Measurements from ENCODE around the gene PTOV1. TPM values are rescaled to one million over a fixed set of nuclear protein-coding genes. Genes with fewer than 3 reads are reported as not detected.

Gene PTOV1
- total RNA-seq, 1 donor from 2014 or later = 20.5 TPM

GRCh38 chr19:49853852-49854377 lies 3.0 kb downstream of the PTOV1 start:
- Histone ChIP-seq H3K36me3 (ENCODE audit: control insufficient read depth, insufficient read depth, low read length) (peaks cover 16% of the 10 kb centered on the region), H3K4me3 (ENCODE audit: low read depth, low read length) (no peak overlapping the region), H3K27me3 (ENCODE audit: control insufficient read depth, insufficient read depth, low read length) (no peaks in the 10 kb centered on the region)
- FAIRE-seq (no peak), DNase-seq (ENCODE audit: low read depth) (no peak)
- no peak for TF ChIP-seq CTCF (IDR thresholded peaks at IDR 0.05; ENCODE audit: insufficient read depth, low read length, severe bottlenecking)

- no peak overlapping the region for H3K4me3 ChIP-seq (ENCODE audit: low read depth, low read length)
- peaks cover 17% of the 10 kb centered on the region for H3K36me3 ChIP-seq (ENCODE audit: control insufficient read depth, insufficient read depth, low read length)
- DNase-seq (ENCODE audit: low read depth) (no peak), FAIRE-seq (no peak)
- TF ChIP-seq CTCF (IDR thresholded peaks at IDR 0.05; ENCODE audit: insufficient read depth, low read length, severe bottlenecking) = no peak
- no peaks in the 10 kb centered on the region for H3K27me3 ChIP-seq (ENCODE audit: control insufficient read depth, insufficient read depth, low read length)
Observed at GRCh38 chr19:49854378-49855263, 3.7 kb downstream of the PTOV1 start.

GRCh38 chr19:49855277-49855675 lies 4.3 kb downstream of the PTOV1 start:
- no peaks in the 10 kb centered on the region for H3K27me3 ChIP-seq (ENCODE audit: control insufficient read depth, insufficient read depth, low read length)
- H3K4me3 ChIP-seq (ENCODE audit: low read depth, low read length) = no peak overlapping the region
- FAIRE-seq (no peak), DNase-seq (ENCODE audit: low read depth) (no peak)
- H3K36me3 ChIP-seq (ENCODE audit: control insufficient read depth, insufficient read depth, low read length) = peaks cover 17% of the 10 kb centered on the region
- no peak for TF ChIP-seq CTCF (IDR thresholded peaks at IDR 0.05; ENCODE audit: insufficient read depth, low read length, severe bottlenecking)

GRCh38 chr19:49855676-49856573 lies 5.0 kb downstream of the PTOV1 start:
- peaks cover 18% of the 10 kb centered on the region for H3K36me3 ChIP-seq (ENCODE audit: control insufficient read depth, insufficient read depth, low read length)
- FAIRE-seq = no peak
- no peak overlapping the region for H3K4me3 ChIP-seq (ENCODE audit: low read depth, low read length)
- H3K27me3 ChIP-seq (ENCODE audit: control insufficient read depth, insufficient read depth, low read length) = no peaks in the 10 kb centered on the region
- DNase-seq (ENCODE audit: low read depth) = no peak
- no peak for TF ChIP-seq CTCF (IDR thresholded peaks at IDR 0.05; ENCODE audit: insufficient read depth, low read length, severe bottlenecking)

- H3K36me3 ChIP-seq (ENCODE audit: control insufficient read depth, insufficient read depth, low read length) = peaks cover 18% of the 10 kb centered on the region
- no peaks in the 10 kb centered on the region for H3K27me3 ChIP-seq (ENCODE audit: control insufficient read depth, insufficient read depth, low read length)
- DNase-seq (ENCODE audit: low read depth) (no peak), FAIRE-seq (no peak)
- no peak overlapping the region for H3K4me3 ChIP-seq (ENCODE audit: low read depth, low read length)
- no peak for TF ChIP-seq CTCF (IDR thresholded peaks at IDR 0.05; ENCODE audit: insufficient read depth, low read length, severe bottlenecking)
Observed at GRCh38 chr19:49856574-49857021, 5.6 kb downstream of the PTOV1 start.

All from bronchial epithelial cell (primary cell).